HS-5 (cell line): Measurements from ENCODE around the gene PFKM.
"Not testable (repeated sequence)": the region's sequence is repeated elsewhere in the genome, so short reads cannot be mapped to it uniquely, and the experiment has no call there.

Experiments
- DNase-seq: peaks from one replicate; pipeline ENCODE4 v3.0.0-alpha.2; 2012; ENCODE audit warnings: low read depth

The PFKM gene

DNA sequence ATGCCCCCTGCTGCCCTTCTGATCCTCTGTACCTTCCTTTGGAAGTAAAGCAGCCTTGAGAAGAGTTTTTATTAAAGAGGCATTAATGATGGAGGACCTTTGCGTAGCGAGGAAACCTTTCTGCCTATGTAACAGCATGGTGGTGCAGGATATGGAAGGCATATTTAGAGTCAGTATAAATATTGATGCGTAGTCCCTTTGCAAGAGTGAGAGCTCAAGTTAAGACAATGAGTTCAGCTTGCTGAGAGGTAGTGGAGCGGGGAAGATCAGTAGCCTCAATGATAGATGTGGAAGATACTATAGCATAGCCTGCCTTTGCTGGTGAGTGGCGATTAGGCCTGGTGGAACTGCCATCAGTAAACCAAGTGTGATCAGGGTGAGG lies 7.9 kb upstream of the PFKM start:
- not testable (repeated sequence) for DNase-seq

DNA sequence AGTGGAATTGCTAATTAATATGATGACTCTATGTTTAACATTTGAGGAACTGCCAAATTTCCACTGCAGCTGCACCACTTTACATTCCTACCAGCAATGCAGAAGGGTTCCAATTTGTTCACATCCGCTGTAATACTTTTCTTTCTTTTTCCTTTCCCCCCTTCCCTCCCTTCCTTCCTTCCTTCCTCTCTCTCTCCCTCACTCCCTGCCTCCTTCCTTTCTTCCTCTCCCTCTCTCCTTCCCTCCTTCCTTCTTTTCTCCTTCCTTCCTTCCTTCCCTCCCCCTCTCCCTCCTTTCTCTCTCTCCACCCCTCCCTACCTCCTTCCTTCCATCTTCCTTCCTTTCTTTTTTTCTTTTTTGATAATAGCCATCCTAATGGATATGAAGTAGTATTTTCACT lies 3.2 kb upstream of the PFKM start:
- DNase-seq = no peak

DNA sequence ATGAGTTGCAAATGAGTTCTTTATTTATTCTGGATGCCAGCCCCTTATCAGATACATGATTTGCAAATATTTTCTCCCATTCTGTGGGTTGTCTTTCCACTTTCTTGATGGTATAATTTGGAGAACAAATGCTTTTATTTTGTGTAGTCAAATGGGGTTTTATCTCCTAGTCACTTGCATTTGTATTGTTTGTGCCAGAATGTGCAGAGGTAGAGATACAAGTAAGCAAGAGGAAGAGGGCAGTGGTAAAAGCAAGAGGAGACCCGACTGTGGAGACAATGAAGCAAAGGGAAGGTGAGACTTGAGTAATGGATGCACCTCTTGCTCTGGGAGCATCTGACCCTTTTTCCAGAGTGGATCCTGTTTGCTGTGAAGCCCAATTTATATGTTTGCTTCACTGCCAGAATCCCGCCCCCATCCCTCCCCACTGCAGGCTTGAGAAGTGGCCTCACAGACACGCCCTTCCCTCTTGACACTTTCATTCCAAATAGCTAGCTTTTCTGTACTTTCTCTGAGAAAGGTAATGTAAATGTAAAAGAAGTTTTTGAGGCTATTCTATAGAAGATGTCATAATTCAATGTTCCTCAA lies 786 bp upstream of the PFKM start:
- DNase-seq = no peak

DNA sequence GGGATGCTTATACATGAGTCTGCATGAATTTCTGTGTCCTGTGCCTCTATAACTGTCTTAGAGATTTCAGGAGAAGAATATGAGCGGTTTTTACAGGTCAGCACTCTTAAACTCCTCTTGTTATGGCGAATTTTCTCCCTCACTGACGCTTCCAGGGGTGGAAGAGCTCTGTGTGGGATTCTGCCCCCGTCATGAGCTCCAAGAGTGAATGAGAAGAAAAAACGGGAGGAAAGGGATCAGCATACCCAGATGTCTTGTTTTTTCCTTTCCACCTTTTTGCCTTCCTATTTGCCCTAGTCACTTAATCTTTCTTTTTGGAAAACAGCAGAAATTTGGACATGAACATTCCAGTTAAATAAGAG lies 651 bp downstream of the PFKM start:
- no peak for DNase-seq

DNA sequence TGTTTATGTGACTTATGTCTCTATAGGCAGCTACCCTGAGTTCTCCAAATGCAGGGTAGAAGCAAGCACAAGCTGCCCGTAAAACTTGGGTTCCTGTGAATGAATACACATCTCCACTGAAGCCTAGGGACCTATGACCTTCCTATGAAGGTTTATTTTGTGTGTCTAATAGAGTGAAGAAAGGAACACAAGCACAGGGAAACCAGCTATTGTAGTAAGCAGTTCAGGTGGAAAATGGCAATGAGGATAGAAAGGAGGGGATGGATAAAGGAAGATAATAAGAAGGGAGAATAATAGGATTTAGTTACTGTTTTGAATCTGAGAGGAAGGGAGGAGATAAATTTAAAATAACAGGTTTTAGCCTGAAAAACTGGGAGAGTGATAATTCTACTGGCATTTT lies 2.4 kb downstream of the PFKM start:
- DNase-seq = no peak

DNA sequence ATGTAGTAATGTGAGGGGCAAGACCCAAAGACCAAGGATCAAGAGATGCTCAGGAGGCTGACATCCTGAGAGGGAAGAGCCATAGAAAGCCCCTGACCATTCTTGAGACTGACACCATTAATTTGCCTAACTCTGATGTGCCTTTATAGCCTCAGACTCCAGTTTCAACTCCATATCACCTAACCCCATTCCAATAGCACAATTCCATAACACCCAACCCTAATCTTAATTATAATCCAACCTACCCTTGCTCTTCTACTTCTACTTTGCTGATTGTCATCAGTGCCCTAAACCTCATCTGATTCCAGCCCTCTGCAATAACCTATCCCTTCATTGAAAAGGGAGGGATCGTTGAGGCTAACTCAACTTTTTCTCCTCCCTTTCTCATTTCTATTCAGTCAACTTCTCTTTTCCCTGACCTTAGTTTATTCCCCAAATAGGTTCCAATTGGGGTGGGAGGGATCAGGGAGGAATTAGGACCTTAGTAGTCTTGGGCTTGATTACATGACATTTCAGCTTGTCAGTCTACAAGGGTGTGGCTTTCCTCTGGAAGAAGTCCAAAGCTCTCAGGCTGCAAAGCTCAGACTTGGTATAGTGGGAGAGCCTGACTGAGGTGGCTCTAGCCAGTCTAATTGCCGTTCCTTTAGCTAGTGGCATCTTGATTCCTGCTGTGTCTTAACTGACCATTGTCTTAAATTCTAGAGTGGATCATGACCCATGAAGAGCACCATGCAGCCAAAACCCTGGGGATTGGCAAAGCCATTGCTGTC lies 3.1 kb downstream of the PFKM start:
- no peak for DNase-seq

DNA sequence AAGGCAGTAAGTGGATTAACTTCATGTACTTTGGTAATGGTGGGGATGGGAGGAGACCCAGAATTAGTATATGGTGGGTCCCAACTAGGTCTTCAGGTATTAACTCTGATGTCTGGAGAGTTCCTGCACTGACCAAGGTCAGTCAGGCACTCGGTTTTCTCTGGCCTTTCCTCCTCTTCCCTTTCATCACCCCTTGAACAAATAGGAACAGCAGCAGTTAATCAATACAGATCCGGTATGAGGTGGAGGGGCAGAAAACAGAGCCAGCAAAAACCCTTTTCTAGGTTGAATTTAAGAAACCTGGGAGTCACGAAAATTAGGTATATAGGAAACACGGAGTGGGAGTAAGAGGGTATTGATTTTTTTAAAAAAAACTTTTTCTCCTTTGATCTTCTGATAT lies 4.0 kb downstream of the PFKM start:
- DNase-seq = no peak

DNA sequence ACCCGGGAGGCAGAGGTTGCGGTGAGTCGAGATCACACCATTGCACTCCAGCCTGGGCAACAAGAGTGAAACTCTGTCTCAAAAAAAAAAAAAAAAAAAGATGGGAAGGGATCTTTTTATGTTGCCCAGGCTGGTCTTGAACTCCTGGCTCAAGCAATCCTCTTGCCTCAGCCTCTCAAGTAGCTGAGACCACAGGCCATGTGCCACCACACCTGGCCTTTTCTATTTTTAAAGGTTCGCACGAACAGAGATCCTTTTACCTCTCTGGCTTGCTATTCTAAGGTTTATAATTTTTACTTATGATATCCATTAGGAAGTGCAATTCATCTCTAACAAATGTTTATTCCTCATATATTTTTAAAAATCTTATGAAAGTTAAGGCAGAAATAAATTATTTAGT lies 6.4 kb downstream of the PFKM start:
- DNase-seq = not testable (repeated sequence)

DNA sequence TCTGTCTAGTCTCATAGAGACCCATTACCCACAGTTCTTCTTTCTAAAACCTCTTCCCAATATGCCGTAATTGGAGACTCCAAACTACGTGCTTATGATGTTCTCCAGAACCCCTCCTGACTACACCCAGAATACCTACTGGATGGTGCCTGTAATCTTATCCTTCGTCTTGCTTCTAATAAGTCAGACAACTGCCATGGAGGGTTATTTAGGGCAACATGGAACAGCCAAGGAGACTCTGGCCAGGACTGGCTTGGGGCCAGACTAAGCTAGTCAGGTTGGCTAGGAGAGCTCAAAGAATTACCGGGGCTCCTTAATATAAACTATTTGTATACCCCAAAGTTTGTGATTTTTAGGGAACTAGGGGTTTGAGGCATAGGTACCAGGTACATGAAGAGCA lies 6.8 kb downstream of the PFKM start:
- no peak for DNase-seq

DNA sequence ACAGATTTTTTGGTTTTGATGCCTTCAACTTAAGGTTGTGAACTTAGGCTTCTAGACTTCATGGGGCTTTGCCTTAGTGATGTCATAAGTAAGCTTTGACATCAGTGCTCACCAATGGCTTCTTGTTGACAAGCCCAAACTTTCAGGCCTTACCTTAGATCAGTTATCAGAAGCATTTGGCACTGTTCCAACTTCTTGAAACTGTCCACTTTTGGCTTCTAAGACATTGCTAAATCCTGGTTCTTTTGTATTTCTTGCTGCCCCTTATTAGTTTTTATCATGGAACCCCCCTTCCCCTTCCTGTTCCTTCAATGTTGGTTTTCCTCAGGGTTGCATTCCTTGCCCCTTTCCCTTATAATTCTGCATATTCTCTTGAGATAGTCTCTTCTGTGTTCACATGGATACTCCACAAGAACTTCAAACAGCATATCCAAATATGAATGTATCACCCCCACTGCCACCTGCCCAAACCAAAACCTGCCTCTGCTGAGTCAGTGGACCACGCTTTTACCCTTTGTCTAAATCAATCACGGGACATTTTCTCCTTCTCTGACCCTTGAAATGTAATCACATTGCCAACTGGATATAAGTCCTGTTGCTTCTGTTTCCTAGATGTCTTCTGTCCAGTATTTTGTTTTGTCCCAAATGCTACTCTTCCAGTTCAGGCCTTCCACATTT lies 7.9 kb downstream of the PFKM start:
- no peak for DNase-seq

DNA sequence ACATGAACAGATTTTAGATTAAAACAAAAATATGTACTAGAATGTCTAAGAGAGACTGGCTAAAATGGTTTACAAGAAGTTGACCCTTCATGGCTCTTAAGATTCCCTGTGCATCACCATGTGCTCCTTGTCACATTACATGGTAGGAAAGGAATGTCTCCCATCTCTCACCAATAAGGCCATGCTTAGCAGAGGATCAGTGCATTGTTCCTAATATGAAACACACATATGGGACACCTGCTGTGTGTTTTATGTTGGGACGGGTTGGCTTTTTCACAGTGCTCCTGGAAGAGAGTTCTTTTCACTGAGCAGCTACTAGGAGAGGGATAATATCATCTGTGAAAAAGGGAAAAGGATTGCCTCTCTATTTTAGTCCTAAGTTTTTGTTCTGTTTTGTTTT lies 9.6 kb downstream of the PFKM start:
- DNase-seq = no peak

DNA sequence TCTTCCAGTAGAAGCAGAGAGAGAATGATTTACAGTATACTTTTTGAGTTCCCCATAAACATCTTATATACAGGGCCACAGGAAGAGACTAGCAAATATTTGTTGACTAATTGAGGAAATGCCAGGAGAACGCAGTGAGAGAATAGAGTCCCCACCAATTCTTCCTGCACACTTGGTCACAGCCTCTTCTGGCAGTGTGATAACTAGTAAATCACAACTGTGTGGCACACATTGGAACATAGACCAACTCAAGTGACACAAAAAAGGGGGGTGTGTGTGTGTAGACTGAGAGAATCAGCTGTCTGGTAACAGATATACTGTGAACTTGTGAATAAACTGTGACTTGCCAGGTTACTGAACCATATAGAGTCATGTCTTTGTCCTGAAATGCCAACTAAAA lies 10.2 kb downstream of the PFKM start:
- no peak for DNase-seq

DNA sequence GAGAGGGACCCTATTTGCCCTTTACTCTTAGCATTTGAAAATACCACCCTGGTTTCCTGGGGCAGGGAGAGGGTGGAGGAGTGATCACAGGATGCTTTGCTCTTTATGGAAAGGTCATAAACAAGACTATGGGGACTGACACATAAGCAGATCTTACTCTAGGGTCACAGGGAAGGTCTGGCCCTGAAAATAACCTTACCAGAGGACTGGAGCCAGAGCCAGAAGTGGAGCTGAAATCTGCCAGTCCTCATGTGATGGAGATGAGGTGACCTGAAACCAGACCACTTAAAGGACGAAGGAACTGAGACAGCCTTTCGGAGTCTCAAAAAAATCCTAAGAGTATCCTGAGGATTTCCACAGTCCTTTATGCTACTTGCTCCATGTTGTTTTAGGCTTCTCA lies 12.4 kb downstream of the PFKM start:
- DNase-seq = no peak

DNA sequence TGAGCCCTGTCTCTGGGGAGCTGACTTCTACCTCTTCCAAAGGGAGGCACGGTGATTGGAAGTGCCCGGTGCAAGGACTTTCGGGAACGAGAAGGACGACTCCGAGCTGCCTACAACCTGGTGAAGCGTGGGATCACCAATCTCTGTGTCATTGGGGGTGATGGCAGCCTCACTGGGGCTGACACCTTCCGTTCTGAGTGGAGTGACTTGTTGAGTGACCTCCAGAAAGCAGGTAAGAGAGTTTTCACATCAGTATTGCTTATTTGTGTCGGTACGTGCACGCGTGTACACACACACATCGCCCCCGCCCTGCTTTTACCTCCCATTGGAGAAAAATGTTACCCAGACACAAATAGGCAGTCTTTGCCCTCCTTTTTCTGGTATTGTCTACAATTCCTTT lies 13.7 kb downstream of the PFKM start:
- DNase-seq = no peak

DNA sequence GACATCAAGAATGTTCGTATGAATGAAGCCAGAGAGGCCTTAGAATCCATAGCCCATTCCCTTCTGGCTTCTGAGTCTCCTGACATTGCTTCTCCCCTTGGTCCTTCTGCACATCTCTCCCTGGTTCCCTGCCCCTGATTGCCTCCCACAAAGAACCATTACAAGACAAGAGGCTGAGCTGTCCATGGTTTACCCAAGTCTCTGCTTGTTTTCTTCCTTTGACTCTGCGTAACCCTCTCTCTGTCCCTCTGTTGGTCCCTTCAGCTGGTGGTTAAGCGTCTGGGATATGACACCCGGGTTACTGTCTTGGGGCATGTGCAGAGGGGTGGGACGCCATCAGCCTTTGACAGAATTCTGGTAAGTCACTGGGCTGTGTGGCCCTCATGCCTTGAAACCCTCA lies 15.9 kb downstream of the PFKM start:
- DNase-seq = no peak

DNA sequence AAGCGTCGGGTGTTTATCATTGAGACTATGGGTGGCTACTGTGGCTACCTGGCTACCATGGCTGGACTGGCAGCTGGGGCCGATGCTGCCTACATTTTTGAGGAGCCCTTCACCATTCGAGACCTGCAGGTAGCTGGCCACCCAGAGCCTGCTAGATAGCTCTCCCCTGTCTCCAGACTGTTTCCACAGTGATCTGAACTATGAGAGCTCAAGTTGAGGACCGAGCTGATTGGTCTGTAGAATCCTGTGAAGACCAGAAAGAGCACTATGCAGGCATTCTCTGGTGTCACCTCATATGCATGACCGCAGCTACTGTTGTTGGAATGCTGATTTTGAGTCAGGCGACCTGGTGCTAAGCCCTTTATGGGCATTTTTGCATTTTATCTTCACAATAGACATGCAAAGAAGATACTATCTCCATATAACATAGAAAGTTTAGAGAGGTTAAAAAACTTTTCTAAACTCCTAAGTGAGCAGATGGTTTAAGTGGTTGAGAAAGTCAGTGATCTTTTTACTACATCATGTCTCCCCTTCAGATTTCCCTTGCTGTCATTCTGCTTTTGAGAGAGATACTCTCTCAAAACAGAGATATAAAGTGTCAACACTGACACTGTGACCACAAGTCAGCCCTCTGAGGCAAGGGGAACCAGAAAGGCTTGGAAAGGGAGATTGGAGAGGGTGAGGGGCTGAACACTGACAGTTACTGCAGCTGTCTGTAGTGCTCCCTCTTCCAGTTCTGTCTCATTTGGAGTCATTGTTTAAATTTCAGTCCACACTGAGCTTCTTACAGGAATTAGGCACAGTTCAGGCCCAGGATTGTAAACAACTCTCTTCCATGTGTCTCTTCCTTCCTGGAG lies 23.9 kb downstream of the PFKM start:
- no peak for DNase-seq

DNA sequence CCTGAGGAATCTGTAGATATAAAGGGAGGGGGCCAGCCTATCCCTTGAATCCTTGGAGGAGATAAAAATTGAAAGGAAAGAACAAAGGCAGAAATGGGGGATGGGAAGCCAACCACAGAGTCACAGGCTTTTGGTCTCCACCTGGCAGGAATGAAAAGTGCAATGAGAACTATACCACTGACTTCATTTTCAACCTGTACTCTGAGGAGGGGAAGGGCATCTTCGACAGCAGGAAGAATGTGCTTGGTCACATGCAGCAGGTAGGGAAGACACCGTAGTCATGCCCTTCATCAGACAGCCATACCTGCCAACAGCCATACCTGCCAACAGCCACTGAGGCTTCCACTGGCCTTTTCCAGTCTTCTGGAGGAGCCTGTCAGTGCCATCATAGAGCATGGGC lies 24.7 kb downstream of the PFKM start:
- no peak for DNase-seq

DNA sequence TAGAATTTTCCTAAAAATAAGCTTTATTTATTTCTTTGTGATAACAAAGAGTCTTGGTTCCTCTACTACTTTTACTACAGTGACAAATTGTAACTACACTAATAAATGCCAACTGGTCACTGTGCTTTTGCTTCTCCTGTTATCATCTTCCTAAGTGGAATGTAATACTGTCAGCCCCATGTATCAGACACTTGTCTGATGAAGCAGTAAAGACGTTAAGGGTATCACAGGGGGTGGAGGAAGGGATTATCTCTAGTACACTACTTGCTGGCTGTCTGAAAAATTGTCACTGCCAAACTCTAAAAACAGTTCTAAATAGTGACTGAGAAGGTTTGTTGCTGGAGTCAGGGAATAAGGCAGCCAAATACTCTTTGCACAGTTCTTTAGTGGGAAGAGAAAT lies 26.8 kb downstream of the PFKM start:
- DNase-seq = no peak

DNA sequence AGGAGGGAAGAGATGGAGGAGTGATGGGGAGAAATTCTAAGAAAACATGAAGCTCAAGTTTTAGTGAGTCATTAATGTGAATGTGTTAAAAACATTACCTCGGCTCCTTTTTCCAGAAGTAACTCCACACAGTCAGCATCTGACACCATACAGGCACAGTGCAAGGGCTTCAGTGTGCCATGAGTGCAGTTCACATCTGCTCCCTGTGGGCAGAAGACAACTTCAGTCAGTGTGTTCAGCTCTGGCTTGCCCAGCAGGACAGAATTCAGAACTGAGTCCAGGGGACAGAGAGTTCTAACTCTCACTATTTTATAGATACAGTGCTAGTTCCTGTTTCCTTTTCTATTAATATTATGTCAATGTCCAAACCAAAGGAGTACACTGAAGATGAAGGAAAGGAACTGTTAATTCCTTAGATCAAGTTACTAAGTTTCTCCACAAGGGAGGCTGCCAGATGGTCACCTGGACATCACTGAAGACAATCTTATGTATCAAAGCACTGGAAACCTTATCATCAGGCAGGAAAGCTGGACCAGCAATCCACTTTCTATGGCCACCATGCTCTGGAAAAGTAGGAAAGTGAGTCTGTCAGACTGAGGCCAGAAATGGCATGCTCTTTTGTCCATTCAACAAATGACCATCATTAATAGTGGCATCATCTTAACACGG lies 32.1 kb downstream of the PFKM start:
- no peak for DNase-seq

DNA sequence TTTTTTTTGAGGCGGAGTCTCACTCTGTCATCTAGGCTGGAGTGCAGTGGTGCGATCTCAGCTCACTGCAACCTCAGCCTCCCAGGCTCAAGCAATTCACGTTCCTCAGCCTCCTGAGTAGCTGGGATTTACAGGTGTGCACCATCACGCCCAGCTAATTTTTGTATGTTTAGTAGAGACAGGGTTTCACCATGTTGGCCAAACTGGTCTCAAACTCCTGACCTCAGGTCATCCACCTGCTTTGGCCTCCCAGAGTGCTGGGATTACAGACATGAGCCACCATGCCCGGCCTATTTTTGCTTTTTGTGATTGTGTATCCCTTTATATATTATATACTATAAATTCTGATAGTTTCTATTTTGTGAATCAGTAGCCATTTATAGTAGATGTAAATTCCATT lies 36.6 kb downstream of the PFKM start:
- not testable (repeated sequence) for DNase-seq

DNA sequence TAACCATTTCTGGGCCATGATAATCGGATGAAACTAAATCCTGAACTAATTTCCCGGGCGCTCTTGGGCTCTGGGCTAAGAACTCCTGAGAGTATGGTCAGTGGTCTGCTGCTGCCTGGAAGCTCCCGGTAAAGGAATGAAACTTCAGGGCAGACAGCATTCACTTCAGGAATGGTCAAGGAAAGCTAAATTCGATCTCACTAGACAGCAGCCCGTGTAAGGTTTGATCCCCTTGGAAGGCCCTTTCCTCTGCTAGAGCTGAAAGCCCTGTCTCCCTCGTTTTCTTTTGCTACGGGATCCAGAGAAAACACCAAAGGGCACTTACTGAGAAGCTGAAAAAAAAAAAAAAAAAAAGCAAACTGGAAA lies 37.5 kb downstream of the PFKM start:
- DNase-seq = no peak
